HCT116 (cell line): Measurements from ENCODE around the gene RABL6. TPM values are rescaled to one million over a fixed set of nuclear protein-coding genes. Genes with fewer than 3 reads are reported as not detected.

Source experiments
- ATAC-seq: fragments of 200-7000 bp; cut with Tn5 transposase; 2 replicates; pipeline ENCODE4 v1.9.1; 2020; ENCODE audit warnings: mild to moderate bottlenecking, moderate library complexity
- BruUV-seq: library from RNA; stranded (reverse); fragments of 400-500 nt; replicated peaks from 2 replicates; lab custom pipeline; 2021; lab: Mats Ljungman, UMichigan
- CTCF ChIA-PET: fragments of 300-600 bp; sonication (Branson Sonifier 250); formaldehyde crosslinking; loops from one replicate; lab custom pipeline; 2021; ENCODE audit warnings: antibody characterized with exemption; lab: Charles Lee
- POLR2A ChIA-PET: fragments of 300-600, 350-600 bp; sonication (Branson Sonifier 250); formaldehyde crosslinking; loops from one replicate; lab custom pipeline; 2021; ENCODE audit warnings: antibody characterized with exemption; lab: Charles Lee
- RAD21 ChIA-PET, 2 experiments: fragments of 300-600 bp; sonication (Branson Sonifier 250); formaldehyde crosslinking; loops; one replicate each; lab custom pipeline; 2023; ENCODE audit warnings: low total read pairs in 2 of 2; ENCODE audit not compliant: uncharacterized antibody in 2 of 2, unreplicated experiment in 2 of 2, low non-redundant PET in 1 of 2; lab: Charles Lee
- DNase-seq: peaks from one replicate; pipeline ENCODE4 v3.0.0-alpha.2; 2010; ENCODE audit warnings: low read depth, low spot score
- H2AFZ ChIP-seq: fragments of 200-600 bp; shearing (Covaris generic), sonication (generic); 2 replicates; pipeline ENCODE4 v1.6.1; 2017; ENCODE audit warnings: low read depth, mixed run types, mixed read lengths, antibody characterized with exemption, low read length; ENCODE audit not compliant: poor library complexity, severe bottlenecking
- H3K27ac ChIP-seq: 2 replicates; pipeline ENCODE4 v1.5.1; 2012; ENCODE audit warnings: low read depth, low read length
- H3K27me3 ChIP-seq: fragments of 200-600 bp; sonication (generic); 2 replicates; pipeline ENCODE4 v1.6.1; 2016; ENCODE audit warnings: mixed run types, low read length, mixed read lengths; ENCODE audit not compliant: insufficient read depth
- H3K36me3 ChIP-seq, 2 experiments: fragments of 200-500 bp in 1 of 2; fragments of 200-600 bp in 1 of 2; sonication (Bioruptor generic) in 1 of 2; sonication (generic) in 1 of 2; 2 replicates each; pipeline versions ENCODE4 v1.5.1 to v1.6.1; 2014 to 2016; ENCODE audit warnings: low read length in 2 of 2, inconsistent platforms in 1 of 2, mixed read lengths in 1 of 2, mixed run types in 1 of 2; ENCODE audit not compliant: insufficient read depth in 2 of 2, control insufficient read depth in 1 of 2
- H3K4me1 ChIP-seq, 2 experiments: fragments of 200-600 bp in 1 of 2; sonication (generic) in 1 of 2; 2 replicates each; pipeline versions ENCODE4 v1.5.1 to v1.6.1; 2012 to 2017; ENCODE audit warnings: low read length in 2 of 2, inconsistent platforms in 1 of 2, mild to moderate bottlenecking in 1 of 2, mixed read lengths in 1 of 2, mixed run types in 1 of 2, moderate library complexity in 1 of 2; ENCODE audit not compliant: insufficient read depth in 2 of 2, control insufficient read depth in 1 of 2
- H3K4me2 ChIP-seq: fragments of 200-600 bp; sonication (generic); 2 replicates; pipeline ENCODE4 v1.6.1; 2017; ENCODE audit warnings: mixed run types, low read length, mixed read lengths
- H3K4me3 ChIP-seq, 2 experiments: fragments of 200-600 bp in 1 of 2; sonication (generic) in 1 of 2; replicated peaks in 1 of 2; 2 replicates each; pipeline ENCODE4 v1.5.1; 2011 to 2016; ENCODE audit warnings: low read length in 2 of 2, control low read depth in 1 of 2, low read depth in 1 of 2, mild to moderate bottlenecking in 1 of 2, mixed read lengths in 1 of 2, mixed run types in 1 of 2
- H3K79me2 ChIP-seq: fragments of 200-600 bp; sonication (generic); 2 replicates; pipeline ENCODE4 v1.6.1; 2017; ENCODE audit warnings: mild to moderate bottlenecking, mixed run types, low read length, moderate library complexity, mixed read lengths; ENCODE audit not compliant: insufficient read depth
- H3K9ac ChIP-seq: fragments of 200-600 bp; sonication (generic); 2 replicates; pipeline ENCODE4 v1.6.1; 2016; ENCODE audit warnings: low read length, mixed read lengths
- H3K9me2 ChIP-seq: fragments of 200-600 bp; sonication (generic), shearing (Covaris generic); 2 replicates; pipeline ENCODE4 v1.6.1; 2017; ENCODE audit warnings: mixed run types, mild to moderate bottlenecking, moderate library complexity; ENCODE audit not compliant: insufficient read depth
- H3K9me3 ChIP-seq, 2 experiments: fragments of 200-500 bp in 1 of 2; fragments of 200-600 bp in 1 of 2; sonication (Bioruptor generic) in 1 of 2; sonication (generic) in 1 of 2; 2 replicates each; pipeline ENCODE4 v1.6.1; 2014 to 2017; ENCODE audit warnings: low read length in 2 of 2, mixed read lengths in 2 of 2, inconsistent platforms in 1 of 2, low read depth in 1 of 2, mild to moderate bottlenecking in 1 of 2, mixed run types in 1 of 2, moderate library complexity in 1 of 2; ENCODE audit not compliant: control insufficient read depth in 1 of 2, insufficient read depth in 1 of 2
- H4K20me1 ChIP-seq: fragments of 200-600 bp; sonication (generic), shearing (Covaris generic); 2 replicates; pipeline ENCODE4 v1.6.1; 2017; ENCODE audit warnings: mixed run types, mild to moderate bottlenecking, moderate library complexity; ENCODE audit not compliant: insufficient read depth
- ATF3 ChIP-seq: IDR thresholded peaks from 2 replicates; pipeline ENCODE4 v1.6.1; 2012
- CBX3 ChIP-seq: IDR thresholded peaks from 2 replicates; pipeline ENCODE4 v1.6.1; 2012; ENCODE audit warnings: low read depth
- CEBPB ChIP-seq: IDR thresholded peaks from 2 replicates; pipeline ENCODE4 v1.6.1; 2012; ENCODE audit warnings: low read depth
- CTCF ChIP-seq, 3 experiments: fragments of 200-600 bp in 1 of 3; sonication (generic) in 1 of 3; IDR thresholded peaks in 2 of 3; conservative IDR thresholded peaks in 1 of 3; 2 replicates each; pipeline ENCODE4 v1.5.1; 2012 to 2017; ENCODE audit warnings: low read depth in 2 of 3, low read length in 2 of 3, antibody characterized with exemption in 1 of 3, borderline replicate concordance in 1 of 3, control low read depth in 1 of 3, mild to moderate bottlenecking in 1 of 3, mixed read lengths in 1 of 3, mixed run types in 1 of 3, moderate library complexity in 1 of 3; ENCODE audit not compliant: insufficient read depth in 1 of 3
- ELF1 ChIP-seq: IDR thresholded peaks from 2 replicates; pipeline ENCODE4 v1.6.1; 2012; ENCODE audit warnings: low read depth, borderline replicate concordance
- EZH2 ChIP-seq: fragments of 200-600 bp; sonication (generic); IDR thresholded peaks from 2 replicates; pipeline ENCODE4 v1.6.1; 2017; ENCODE audit warnings: antibody characterized with exemption, mixed run types
- EZH2phosphoT487 ChIP-seq: fragments of 200-600 bp; IDR thresholded peaks from 2 replicates; pipeline ENCODE4 v1.6.1; 2018; ENCODE audit warnings: antibody characterized with exemption, borderline replicate concordance
- FOSL1 ChIP-seq: IDR thresholded peaks from 2 replicates; pipeline ENCODE4 v1.6.1; 2012; ENCODE audit warnings: low read depth
- JUND ChIP-seq: IDR thresholded peaks from 2 replicates; pipeline ENCODE4 v1.6.1; 2012
- POLR2A ChIP-seq: IDR thresholded peaks from 2 replicates; pipeline ENCODE4 v1.7.0; 2011; ENCODE audit warnings: borderline replicate concordance; ENCODE audit not compliant: insufficient read depth, insufficient read length; ENCODE audit errors: extremely low read depth
- RAD21 ChIP-seq: IDR thresholded peaks from 2 replicates; pipeline ENCODE4 v1.6.1; 2012; ENCODE audit warnings: low read depth, mild to moderate bottlenecking
- SIN3A ChIP-seq: IDR thresholded peaks from 2 replicates; pipeline ENCODE4 v1.6.1; 2012; ENCODE audit warnings: low read depth
- SP1 ChIP-seq: IDR thresholded peaks from 2 replicates; pipeline ENCODE4 v1.6.1; 2012; ENCODE audit warnings: low read depth
- SRF ChIP-seq: IDR thresholded peaks from 2 replicates; pipeline ENCODE4 v1.6.1; 2012; ENCODE audit warnings: low read depth
- TCF7L2 ChIP-seq: IDR thresholded peaks from 2 replicates; pipeline ENCODE4 v1.7.0; 2011; ENCODE audit warnings: borderline replicate concordance, inconsistent platforms; ENCODE audit not compliant: insufficient read depth, insufficient read length; ENCODE audit errors: extremely low read depth
- ZFX ChIP-seq: fragments of 450-650 bp; IDR thresholded peaks from 2 replicates; pipeline ENCODE4 v1.6.1; 2017
- ZNF274 ChIP-seq: fragments of 200-500 bp; sonication (Bioruptor generic); IDR thresholded peaks from 2 replicates; pipeline ENCODE4 v1.6.1; 2014; ENCODE audit warnings: mild to moderate bottlenecking, low read depth, low read length, inconsistent platforms
- intact Hi-C: fragments of 100-400 bp; cut with micrococcal nuclease; formaldehyde crosslinking; loops from 2 replicates; pipeline ENCODE4 v1.10.0; 2022
- total RNA-seq: library from RNA; stranded (reverse); gene quantifications from one replicate; pipeline ENCODE4 v1.2.1, GENCODE V29; 2021; ENCODE audit not compliant: unreplicated experiment
- TF ChIP-seq, protein P1 (sequence below): IDR thresholded peaks from 2 replicates; pipeline ENCODE4 v1.6.1; 2012

RABL6 gene
- total RNA-seq, 1 experiment from 2014 or later, result 98.6 TPM

- POLR2A ChIA-PET, result no interaction called here
- Histone ChIP-seq H3K36me3 (peaks cover 3 to 13% of the 10 kb centered on the region in 2 experiments), H2AFZ (no peak overlapping the region), H3K79me2 (no peaks in the 10 kb centered on the region), H3K9ac (no peak overlapping the region), H3K9me2 (no peaks in the 10 kb centered on the region), H3K4me3 (no peak overlapping the region), H3K4me2 (no peak overlapping the region), H3K4me1 (no peaks in the 10 kb centered on the region), H3K27me3 (no peaks in the 10 kb centered on the region), H4K20me1 (no peaks in the 10 kb centered on the region), H3K9me3 (no peaks in the 10 kb centered on the region), H3K27ac (no peak overlapping the region)
- intact Hi-C loops, result no loop called here
- BruUV-seq, result no TSS peak
- RAD21 ChIA-PET, result no interaction called here
- CTCF ChIA-PET, result no interaction called here
- DNase-seq, result no peak
- TF ChIP-seq CBX3 (no peak), EZH2phosphoT487 (no peak), SIN3A (no peak), SRF (no peak), EZH2 (no peak), POLR2A (no peak), ZNF274 (no peak), RAD21 (no peak), CEBPB (no peak), ELF1 (no peak), TCF7L2 (no peak), ATF3 (no peak)
- ATAC-seq, result no peak
Measured at GRCh38 chr9:136831720-136832104, 24.0 kb downstream of the RABL6 start.

- BruUV-seq, result no TSS peak
- Histone ChIP-seq H3K79me2 (no peaks in the 10 kb centered on the region), H3K9ac (no peak overlapping the region), H2AFZ (no peak overlapping the region), H3K27me3 (no peaks in the 10 kb centered on the region), H3K9me2 (no peaks in the 10 kb centered on the region), H4K20me1 (no peaks in the 10 kb centered on the region), H3K4me2 (no peak overlapping the region), H3K27ac (no peak overlapping the region), H3K4me1 (no peaks in the 10 kb centered on the region)
- ATAC-seq (no peak), DNase-seq (no peak)
- intact Hi-C loops, result no loop called here
- POLR2A ChIA-PET, result no interaction called here
- CTCF ChIA-PET, result interaction anchor here (0.6 kb wide), 1 partner anchor 13 kb away, joined by 3 read pairs; no protein-coding TSS in a partner anchor
- RAD21 ChIA-PET, result no interaction called here
- TF ChIP-seq, protein P1, sequence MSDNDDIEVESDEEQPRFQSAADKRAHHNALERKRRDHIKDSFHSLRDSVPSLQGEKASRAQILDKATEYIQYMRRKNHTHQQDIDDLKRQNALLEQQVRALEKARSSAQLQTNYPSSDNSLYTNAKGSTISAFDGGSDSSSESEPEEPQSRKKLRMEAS, result no peak
- TF ChIP-seq FOSL1, result no peak
- no peak for TF ChIP-seq CTCF (IDR thresholded peaks at IDR 0.05 in 2 of 3, conservative IDR thresholded peaks at IDR 0.05 in 1 of 3; ENCODE audit: borderline replicate concordance in 1 of 3, insufficient read depth in 1 of 3, low read depth in 2 of 3, low read length in 2 of 3)
- TF ChIP-seq ATF3, result no peak
- no peak for TF ChIP-seq SP1
- no peak for TF ChIP-seq SIN3A
- TF ChIP-seq CBX3, result no peak
- no peak for TF ChIP-seq ZFX
- TF ChIP-seq JUND, result no peak
- TF ChIP-seq, all 23 proteins: peak for 0
- Histone ChIP-seq H3K4me3 (no peak overlapping the region), H3K36me3 (peaks cover 3 to 13% of the 10 kb centered on the region in 2 experiments), H3K9me3 (no peaks in the 10 kb centered on the region)
Measured at GRCh38 chr9:136832581-136832980, 24.8 kb downstream of the RABL6 start.
